HG03045 (cell line): Measurements from ENCODE around the gene CTBP1.

Experiments
- ATAC-seq: cut with Tn5 transposase; IDR thresholded peaks from one replicate; pipeline ENCODE4 v1.9.1; 2021; ENCODE audit warnings: mild to moderate bottlenecking, moderate library complexity; ENCODE audit not compliant: unreplicated experiment

Gene CTBP1

DNA sequence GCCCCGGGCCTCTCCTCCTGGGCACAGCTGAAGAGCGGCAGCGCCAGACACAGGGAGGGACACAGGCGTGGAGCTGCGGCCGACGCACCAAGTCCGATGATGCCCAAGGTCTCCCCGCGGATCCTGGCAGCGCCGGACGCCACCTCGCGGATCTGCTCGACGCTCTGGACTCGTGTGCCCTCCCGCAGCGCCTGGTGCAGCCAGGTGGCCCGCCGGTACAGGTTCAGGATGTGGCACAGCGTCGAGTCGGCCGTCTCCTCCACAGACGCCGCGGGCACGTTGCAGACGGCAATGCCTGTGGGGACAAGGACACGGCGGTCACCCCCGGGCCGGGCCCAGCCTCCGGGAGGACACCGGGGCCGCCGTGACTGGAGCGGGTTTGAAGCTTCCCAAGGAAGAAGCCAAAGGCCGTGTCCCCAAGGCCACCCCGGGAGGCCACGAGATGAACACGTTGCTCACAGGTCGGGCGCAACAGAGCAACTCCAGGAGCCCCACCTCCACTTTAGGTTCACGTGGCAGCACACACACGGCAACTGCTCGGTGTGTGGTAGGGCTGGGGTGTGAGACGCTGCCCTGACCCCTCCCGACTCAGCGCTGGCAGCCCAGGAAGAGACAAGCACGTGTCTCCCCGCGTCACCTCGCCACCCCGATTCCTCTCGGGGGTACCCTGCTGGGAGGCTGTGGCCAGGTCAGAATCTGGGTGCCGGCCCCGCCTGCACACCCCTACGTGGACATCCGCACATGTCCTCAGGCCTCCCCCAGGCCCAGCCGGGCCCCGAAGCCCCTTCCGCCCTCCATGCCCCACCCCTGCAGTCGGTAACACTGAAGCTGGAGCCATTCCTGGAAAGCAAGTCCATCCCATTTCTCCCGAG is 23.4 kb downstream of the CTBP1 start:
- no peak for ATAC-seq

DNA sequence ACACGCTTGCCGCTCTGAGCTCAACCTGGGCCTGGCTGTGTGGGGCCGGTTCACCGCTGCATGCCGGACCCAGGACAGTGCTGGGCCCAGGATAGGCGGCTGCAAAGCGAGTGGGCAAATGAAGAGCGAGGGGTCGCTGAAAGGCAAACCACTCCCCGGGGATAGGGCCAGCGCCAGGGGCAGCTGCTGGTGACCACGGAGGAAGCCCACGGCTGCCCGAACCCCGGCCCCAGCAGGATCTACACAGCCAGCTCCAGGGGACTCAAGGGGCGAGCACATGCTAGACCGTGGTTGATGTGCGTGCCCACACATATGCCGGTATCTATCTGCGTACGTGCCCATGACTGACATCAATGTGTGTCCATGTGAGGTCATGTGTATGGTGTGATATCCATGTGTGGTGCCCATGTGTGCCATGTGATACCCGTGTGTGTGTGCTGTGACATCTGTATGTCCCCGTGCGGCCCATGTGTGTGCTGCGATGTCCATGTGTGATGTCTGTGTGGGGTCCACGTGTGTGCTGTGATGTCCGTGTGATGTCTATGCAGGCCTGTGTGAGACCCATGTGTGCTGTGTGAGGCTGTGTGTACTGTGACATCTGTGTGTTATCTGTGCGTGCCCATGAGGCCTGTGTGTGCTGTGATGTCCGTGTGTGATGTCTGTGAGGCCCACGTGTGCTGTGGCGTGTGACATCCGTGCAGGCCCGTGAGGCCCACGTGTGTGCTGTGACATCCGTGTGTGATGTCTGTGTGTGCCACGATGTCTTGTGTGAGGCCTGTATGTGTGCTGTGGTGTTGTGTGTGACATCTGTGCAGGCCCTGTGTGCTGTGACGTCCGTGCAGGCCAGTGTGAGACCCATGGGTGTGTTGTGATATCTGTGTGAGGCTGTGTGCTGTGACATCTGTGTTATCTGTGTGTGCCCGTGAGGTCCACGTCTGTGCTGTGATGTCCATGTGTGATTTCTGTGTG is 24.8 kb downstream of the CTBP1 start:
- ATAC-seq: no peak

DNA sequence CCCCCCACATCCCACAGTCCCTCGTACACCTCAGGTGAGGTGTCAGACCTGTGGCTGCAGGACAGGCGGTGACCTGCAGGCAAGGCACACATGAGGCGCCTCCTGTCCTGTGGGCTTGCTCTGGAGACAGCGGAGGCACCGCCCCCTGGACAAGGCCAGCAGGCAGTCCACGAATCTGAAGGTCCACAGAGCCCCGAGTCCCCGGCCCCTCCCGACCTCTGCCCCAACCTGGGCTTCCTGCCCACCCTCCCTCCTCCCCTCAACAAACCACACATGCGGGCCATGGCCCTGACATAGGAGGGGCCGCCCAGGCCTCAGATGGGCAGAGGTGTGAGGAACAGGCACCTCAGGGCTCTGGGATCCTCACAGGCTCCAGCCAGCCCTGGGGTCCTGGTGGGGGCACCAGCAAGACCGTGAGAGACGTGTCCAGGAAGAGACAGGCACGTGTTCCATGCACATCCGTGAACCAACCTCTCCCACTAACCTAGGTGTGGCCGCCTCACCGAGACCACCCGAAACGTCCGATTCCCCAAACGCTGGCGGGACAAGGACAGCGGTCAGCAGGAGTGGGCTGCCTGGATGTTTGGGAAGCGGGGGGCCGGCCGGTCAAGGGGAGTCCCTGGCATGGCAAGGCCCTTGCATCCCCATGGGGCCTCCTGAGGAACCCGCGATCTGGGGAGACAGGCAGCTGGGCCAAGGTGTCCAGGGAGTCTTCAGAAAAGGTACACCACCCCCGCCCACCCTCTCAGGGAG is 25.8 kb downstream of the CTBP1 start:
- ATAC-seq: no peak

DNA sequence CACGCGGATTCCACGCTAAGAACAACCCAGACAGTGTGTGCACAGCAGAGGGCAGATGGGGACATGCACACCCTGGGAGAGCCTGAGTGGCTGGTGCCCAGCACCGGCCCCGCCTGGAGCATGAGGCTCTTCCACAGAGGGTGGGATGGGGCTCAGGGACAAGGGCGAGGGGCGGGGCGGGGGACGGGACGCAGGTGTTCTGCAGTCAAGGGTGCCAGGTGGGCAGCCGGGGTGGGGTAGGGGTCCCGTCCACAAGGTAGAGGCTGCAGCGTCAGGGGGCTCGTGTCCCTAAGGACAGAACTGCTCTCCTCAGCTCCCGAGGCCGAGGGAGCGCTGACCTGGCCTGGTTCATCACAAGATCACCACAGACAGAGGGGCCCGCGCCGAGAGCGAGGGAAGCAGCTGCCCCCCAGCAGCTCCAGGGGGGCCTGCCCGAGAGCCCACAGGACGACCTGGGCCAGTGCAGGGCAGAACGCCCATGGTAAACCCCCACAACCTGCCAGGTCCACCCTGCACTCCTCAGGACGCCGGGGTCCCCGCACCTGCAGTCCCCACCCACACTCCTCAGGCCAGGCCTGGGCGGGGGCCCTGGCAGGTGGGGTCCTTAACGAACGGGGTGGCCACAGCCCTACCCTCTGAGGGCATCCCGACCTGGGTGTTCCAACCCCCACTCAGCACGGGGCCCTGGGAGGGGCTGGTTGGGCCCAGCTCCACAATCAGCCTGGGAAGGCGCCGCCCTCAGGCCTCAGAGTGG is 26.7 kb downstream of the CTBP1 start:
- no peak for ATAC-seq

DNA sequence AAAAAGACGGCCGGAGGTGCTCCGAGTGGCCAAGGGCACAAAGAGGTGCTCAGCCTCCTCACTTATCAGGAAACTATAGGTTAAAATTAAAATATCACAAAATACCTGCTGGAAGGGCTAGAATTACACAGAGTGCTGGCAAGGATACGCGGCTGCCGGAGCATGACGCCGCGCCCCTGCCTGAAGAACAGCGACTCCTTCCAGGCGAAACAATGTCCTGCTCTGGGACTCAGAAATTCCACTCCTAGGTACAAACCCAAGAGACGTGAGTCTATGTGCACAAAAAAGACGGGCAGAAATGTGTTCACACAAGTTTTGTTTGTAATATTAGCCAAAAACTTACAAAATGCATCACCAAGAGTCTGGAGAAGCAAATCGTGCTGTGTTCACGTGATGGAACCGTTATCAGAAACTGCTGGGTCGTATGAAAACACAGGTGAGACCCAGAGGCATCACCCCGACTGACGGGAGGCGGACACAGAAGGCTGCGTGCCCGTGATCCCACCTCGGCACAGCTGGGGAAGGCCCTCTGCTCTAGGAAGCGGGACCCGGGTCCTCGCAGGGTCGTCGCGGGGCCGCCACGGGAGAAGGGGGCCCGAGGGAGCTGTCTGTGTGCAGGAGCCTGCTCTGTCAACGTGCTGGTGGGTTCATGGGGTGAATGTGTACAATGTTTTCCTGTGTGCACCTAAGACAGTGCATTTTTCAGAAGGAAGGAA is 27.6 kb downstream of the CTBP1 start:
- ATAC-seq: no peak

DNA sequence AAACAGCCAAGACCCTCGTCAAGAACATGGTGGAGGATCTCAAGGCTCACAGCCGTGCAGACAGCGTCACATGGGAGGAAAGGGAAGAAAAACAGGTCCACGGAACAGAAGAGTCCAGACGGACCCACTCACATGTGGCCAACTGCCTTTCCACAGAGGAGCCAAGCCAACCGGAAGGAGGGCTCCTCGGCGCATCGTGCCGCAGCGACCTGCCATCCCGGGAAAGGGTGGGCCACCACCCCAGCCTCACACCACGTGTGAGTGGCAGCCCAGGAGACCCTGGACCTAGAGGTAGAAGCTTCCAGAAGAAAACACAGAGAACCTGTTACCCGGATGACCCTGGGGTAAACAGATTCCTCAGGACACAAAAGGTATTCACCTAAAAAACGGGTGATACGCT is 28.4 kb downstream of the CTBP1 start:
- no peak for ATAC-seq

DNA sequence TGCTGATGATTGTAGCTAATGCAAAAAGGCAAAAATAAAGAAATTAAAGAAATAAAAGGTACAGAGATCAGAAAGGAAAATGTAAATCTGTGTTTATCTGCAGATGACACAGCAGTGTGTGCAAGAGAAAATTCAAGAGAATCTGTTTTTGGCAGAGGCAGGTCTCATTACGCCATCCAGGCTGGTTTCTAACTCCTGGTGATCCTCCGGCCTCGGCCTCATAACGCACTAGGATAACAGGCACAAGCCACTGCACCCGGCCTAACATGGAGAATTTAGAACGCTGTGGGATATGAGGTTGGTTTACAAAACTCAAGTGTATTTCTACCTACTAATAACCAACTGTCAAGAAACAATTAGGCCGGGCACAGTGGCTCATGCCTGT is 29.4 kb downstream of the CTBP1 start:
- no peak for ATAC-seq

DNA sequence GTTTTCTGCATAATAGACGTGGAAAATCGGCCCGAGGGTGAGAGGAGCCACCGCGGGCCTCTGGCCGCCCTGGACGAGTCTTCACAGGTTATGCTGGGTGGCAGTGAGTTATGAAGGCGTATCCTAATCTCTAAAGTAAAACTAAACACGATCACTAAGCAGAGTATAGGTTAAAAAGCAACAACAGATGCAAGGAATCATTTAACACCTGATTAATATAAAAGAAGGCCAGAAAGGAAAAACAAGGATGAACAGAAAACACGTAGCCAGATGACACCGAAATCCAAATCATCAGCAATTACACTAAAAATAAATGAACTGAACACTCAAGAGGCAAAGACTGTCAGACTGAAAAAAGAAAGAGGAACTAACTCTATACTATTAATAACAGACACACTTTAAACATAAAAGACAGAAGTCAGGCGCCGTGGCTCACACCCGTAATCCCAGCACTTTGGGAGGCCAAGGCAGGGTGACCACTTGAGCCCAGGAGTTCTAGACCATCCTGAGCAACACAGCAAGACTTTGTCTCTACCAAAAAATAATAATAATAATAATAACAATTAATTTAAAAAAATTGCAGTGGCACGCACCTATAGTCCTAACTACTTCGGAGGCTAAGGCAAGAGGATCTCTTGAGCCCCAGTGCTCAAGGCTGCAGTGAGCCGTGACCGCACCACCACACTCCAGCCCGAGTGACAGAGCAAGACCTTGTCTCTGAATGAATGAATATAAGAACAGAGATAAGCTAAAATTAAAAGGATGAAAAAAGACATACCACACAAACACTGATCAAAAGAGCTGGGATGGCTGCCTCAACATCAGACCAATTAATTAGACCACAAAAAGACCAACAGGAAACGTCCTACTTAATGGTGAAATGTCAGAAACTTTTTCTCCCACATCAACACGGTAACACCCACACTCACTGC is 30.0 kb downstream of the CTBP1 start:
- ATAC-seq: peak; percentile 51

DNA sequence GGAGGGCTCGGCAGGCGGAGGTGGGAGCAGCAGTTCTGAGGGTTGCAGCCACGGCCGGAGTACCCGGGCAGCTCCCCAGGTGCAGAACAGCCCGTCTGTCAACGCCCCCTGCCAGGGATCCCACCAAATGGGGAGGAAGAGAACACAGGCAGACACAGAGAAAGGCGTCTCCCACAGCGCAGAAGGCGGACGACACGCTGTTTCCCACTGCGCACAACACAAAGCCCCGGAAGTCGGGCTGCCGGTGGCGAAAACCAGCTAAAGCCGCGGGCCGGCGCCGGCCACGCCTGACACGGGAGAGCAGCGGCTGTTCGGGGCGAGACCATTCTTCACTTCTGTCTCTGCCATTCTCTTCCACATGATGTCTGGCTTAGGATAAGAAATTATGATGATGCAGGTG is 31.6 kb downstream of the CTBP1 start:
- no peak for ATAC-seq

DNA sequence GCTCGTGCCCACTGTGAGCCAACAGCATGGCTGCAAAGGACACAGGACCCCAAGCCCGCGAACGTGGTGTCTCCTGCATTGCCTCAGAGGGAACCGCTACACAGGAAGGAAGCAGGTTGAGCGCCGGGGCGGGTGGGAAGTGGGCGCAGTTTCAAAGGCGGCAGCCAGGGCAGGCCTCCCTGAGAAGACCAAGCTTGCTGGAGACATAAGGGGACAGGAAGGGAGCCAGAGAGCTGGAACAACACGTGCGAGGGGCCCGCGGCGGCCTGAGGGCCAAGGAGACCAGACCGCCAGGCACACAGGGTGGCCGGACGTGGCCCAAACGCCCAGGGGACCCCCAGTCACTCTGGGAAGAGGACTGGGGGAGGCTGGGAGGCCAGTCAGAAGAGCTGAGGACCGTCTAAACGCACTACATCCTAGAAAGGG is 32.0 kb downstream of the CTBP1 start:
- ATAC-seq: no peak

DNA sequence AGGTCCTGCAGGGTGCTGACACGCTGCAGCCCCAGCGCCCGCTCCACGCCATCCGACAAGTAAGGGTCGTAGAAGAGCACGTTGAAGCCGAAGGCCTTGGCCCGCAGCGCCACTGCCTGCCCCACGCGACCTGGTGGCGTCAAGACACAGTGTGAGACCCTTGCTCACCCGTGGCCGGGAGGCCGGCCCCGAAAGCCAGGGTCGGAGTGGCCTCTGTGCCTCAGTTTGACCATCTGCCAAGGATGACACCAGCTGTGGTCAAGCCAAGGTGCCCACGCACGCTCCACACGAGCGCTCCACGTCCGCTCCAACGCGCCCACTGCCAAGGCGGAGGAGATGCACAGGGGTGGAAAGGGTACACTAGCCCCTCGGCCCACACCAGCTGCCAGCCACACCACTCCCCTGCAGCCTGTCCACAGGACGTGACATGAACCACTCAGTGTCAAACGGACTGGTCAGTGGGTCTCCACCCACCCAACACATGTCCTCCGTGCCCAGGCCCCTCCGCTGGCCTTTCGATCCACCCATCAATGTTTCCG is 32.8 kb downstream of the CTBP1 start:
- no peak for ATAC-seq

DNA sequence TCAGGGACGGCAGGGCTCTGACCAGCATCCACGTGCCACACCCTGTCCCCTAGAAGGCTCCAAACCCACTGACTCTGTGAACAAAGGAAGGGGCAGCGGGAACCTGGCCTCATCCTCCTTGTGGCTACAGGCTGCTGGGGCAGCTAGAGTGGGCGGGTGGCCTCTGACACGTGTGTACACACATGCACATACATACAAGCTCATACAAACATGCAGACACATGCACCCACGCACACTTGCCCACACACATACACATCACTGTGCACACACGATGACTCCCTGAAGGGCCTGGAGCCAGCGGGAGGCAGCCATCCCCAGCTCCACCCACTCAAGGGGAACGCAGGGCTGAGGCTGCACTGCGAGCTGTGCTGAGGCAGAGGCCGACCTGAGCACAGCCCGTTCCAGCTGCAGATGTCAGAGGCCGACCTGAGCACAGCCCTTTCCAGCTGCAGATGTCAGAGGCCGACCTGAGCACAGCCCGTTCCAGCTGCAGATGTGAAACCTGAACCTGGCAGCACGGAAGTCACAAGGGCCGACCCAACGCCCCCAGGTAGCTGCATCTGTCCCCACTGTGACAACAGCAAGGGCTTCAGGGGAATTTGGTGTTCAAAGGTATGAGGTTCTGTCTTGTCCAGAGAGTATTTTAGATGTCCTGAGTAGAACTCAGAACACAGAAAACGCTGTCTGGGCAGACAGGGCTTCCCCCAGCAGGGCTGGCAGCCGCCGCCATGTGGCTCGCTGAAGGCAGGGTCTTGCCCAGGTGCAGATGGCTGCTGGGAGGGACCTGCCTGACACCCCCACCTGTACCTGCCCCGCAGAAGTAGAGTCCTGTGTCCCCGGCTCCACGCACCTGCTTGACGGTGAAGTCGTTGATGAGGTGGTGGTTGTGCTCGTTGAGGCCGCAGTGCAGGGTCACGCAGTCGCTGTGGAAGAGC is 33.5 kb downstream of the CTBP1 start:
- no peak for ATAC-seq

DNA sequence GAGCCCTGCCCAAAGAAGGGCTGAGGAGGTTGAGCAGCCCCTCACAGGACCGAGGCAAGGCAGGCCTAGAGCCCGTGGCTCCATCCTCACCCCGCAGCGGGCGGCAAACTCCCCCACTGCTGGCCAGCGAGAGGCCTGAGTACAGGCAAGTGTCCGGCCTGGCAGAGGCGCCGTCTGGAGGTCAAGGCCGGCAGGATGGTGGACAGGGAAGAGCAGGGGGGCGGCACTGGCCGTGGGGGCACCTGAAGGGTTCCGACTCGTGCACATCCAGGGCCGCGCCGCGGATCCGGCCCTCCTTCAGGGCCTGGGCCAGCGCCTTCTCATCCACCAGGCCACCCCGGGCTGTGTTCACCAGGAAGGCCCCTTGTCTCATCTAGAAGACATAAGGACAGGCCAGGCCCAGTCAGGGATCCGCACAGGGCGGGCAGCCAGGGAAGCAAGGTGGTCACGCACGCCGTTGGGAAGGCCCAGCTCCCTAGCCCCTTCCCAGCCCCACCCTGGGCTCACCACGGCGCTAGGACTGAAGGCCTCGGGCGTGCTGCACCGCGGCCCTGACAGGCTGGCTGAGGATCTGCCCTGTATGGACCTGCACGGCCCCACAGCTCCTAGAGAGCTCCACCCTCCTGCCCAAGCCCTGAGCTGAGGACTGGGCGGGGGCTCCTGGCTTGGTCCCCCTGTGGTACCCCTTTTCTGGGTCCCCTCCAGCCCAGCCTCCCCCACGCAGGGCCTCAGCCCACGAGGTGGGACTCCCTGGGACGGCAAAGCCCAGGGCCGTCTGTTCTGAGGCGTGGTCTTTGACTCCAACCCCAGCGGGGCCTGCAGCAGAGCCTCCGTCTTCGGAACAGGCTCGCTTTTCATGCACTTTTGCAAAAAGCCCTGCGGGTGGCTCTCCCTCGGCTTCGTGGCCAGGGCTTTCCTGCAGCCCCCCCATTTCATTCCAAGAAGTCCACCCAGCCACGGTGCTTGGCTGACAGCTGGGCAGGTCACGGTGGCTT is 34.5 kb downstream of the CTBP1 start:
- no peak for ATAC-seq

DNA sequence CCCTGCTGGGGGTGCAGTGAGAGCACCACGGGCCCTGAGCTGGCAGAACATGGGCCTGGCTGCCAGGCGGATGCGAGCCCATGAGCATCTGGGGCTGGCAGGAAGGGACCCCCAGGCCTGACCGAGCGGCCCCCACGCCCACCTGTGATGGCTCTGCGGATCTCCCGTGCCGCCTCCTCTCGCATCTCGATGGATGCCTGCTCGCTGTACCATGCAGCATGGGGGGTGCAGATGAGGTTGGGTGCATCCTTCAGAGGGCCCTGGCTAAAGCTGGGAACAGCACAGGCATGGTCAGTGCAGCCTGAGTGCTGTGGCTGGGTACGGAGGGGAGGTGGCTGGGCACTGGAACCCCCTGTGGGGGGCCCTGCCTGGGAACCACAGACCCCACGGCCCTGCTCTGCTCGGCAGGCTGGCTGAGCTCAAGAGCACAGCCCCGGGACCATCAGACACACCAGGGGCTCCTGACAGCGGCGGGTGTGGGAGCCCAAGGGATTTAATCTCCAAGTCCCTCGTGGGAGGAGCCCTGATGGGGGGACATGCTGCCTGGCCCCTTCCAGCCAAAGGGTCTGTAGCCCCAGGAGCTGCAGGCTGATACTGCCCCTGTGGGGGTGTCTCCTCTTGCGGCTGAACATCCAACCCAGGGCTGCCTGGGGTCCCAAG is 35.5 kb downstream of the CTBP1 start:
- ATAC-seq: no peak

DNA sequence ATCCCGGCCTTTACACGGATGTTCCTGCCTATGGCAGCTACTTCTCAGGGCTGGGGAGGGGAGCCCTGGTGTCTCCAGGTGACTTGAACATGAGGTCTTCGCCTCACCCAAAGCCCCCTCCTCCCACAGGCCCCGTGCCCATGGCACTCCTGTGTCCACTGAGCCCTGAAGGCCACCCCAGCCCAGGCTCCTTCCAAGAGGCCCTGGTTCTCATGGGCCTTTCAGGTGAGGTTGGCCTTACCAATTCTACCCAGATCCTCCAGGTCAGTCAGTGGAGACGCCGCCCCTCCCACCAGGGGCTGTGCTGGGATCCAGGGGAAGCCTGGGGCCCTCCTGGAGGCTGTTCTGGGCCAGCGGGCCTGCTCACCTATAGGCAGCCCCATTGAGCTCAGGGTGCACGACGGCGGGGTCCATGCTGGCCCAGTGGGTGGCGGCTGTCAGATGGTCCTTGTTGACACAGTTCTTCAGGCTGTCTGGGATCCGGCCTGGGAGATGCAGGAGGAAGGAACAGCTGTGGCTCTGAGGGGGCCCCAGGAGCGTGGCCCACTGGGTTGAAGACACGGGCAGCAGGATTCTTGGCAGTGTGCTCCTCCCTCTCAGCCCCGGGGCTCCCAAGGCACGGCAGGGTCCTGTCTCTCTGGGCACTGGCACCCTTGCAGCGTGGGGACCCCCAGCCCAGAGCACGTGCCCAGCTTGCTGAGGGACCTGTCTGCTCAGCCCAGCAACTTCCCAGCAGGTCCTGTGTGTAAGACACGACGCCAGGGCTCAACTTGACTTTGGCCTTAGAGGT is 36.2 kb downstream of the CTBP1 start:
- no peak for ATAC-seq
